IPS-20b (cell line): ENCODE results near the gene NCAPH2.
A peak's percentile ranks its signal among the peaks of the same experiment; 100 is the strongest.

ENCODE experiments used
- H3K27ac ChIP-seq: one replicate; pipeline ENCODE4 v1.5.1; 2013; ENCODE audit warnings: low read length
- H3K27me3 ChIP-seq: 2 replicates; pipeline ENCODE4 v1.6.1; 2013; ENCODE audit warnings: mild to moderate bottlenecking, low read length, inconsistent platforms; ENCODE audit not compliant: insufficient read depth
- H3K36me3 ChIP-seq: 2 replicates; pipeline ENCODE4 v1.6.1; 2013; ENCODE audit warnings: low read depth, mild to moderate bottlenecking, inconsistent platforms, low read length, moderate library complexity; ENCODE audit not compliant: insufficient read depth
- H3K4me1 ChIP-seq: 2 replicates; pipeline ENCODE4 v1.6.1; 2013; ENCODE audit warnings: mild to moderate bottlenecking, control low read depth, inconsistent platforms, low read length, moderate library complexity; ENCODE audit not compliant: insufficient read depth
- H3K4me3 ChIP-seq: 2 replicates; pipeline ENCODE4 v1.5.1; 2013; ENCODE audit warnings: mild to moderate bottlenecking, low read length, inconsistent platforms
- H3K9ac ChIP-seq: 2 replicates; pipeline ENCODE4 v1.6.1; 2013; ENCODE audit warnings: low read depth, mild to moderate bottlenecking, inconsistent platforms, low read length, moderate library complexity
- H3K9me3 ChIP-seq: 2 replicates; pipeline ENCODE4 v1.6.1; 2013; ENCODE audit warnings: mild to moderate bottlenecking, low read depth, low read length, inconsistent platforms; ENCODE audit not compliant: insufficient read depth

The NCAPH2 gene

GRCh38 chr22:50551160-50551752 lies 43.2 kb downstream of the NCAPH2 start:
- no peaks in the 10 kb centered on the region for H3K36me3 ChIP-seq
- no peak overlapping the region for H3K9ac ChIP-seq
- H3K27me3 ChIP-seq = no peaks in the 10 kb centered on the region
- H3K9me3 ChIP-seq = no peaks in the 10 kb centered on the region
- H3K4me3 ChIP-seq = no peak overlapping the region
- peaks cover 2% of the 10 kb centered on the region; the same call in 1 of the 2 replicates for H3K4me1 ChIP-seq
- no peak overlapping the region for H3K27ac ChIP-seq

- H3K36me3 ChIP-seq = no peaks in the 10 kb centered on the region
- 0 out of 2 replicates have a peak, but pooled peaks cover under 1% of the 10 kb centered on the region for H3K27me3 ChIP-seq
- no peak overlapping the region for H3K4me3 ChIP-seq
- H3K9ac ChIP-seq = no peak overlapping the region
- H3K27ac ChIP-seq = no peak overlapping the region
- peaks cover 2% of the 10 kb centered on the region; the same call in 1 of the 2 replicates for H3K4me1 ChIP-seq
- no peaks in the 10 kb centered on the region for H3K9me3 ChIP-seq
These were observed 45.3 kb downstream of the NCAPH2 start for GRCh38 chr22:50553310-50553709.

GRCh38 chr22:50556703-50557102 lies 48.7 kb downstream of the NCAPH2 start:
- H3K36me3 ChIP-seq = no peaks in the 10 kb centered on the region
- peaks cover 15% of the 10 kb centered on the region for H3K27me3 ChIP-seq
- peaks cover 2% of the 10 kb centered on the region; the same call in 1 of the 2 replicates for H3K4me1 ChIP-seq
- no peak overlapping the region for H3K9ac ChIP-seq
- no peak overlapping the region for H3K4me3 ChIP-seq
- H3K27ac ChIP-seq = no peak overlapping the region
- no peaks in the 10 kb centered on the region for H3K9me3 ChIP-seq

GRCh38 chr22:50560034-50560433 lies 52.0 kb downstream of the NCAPH2 start:
- H3K9me3 ChIP-seq = no peaks in the 10 kb centered on the region
- peaks cover 2% of the 10 kb centered on the region; the same call in 1 of the 2 replicates for H3K4me1 ChIP-seq
- H3K9ac ChIP-seq = no peak overlapping the region
- H3K4me3 ChIP-seq = no peak overlapping the region
- H3K27me3 ChIP-seq = peaks cover 34% of the 10 kb centered on the region
- H3K36me3 ChIP-seq = no peaks in the 10 kb centered on the region
- H3K27ac ChIP-seq = no peak overlapping the region

GRCh38 chr22:50561401-50562358 lies 53.7 kb downstream of the NCAPH2 start:
- H3K4me3 ChIP-seq = no peak overlapping the region
- H3K4me1 ChIP-seq = no peaks in the 10 kb centered on the region
- H3K27me3 ChIP-seq = peaks cover 38% of the 10 kb centered on the region
- H3K36me3 ChIP-seq = no peaks in the 10 kb centered on the region
- H3K27ac ChIP-seq = no peak overlapping the region
- no peaks in the 10 kb centered on the region for H3K9me3 ChIP-seq
- no peak overlapping the region for H3K9ac ChIP-seq

GRCh38 chr22:50562523-50563412 lies 54.7 kb downstream of the NCAPH2 start, which contains the start of gene SYCE3:
SYCE3 (minus strand) TSS chr22:50562919; CDS start chr22:50556405, 6,514 bp downstream.
- Histone ChIP-seq H3K36me3 (peaks cover 3% of the 10 kb centered on the region; the same call in 1 of the 2 replicates), H3K9me3 (no peaks in the 10 kb centered on the region), H3K27ac (no peak within 1 kb of the TSS), H3K4me3 (peak within 1 kb of the TSS; percentile 76), H3K27me3 (peaks cover 38% of the 10 kb centered on the region), H3K9ac (peak within 1 kb of the TSS; percentile 37; the same call in 1 of the 2 replicates), H3K4me1 (no peaks in the 10 kb centered on the region)

GRCh38 chr22:50563413-50564160 lies 55.6 kb downstream of the NCAPH2 start:
- Histone ChIP-seq H3K4me3 (peak overlapping the region; percentile 76), H3K27me3 (peaks cover 34% of the 10 kb centered on the region), H3K4me1 (no peaks in the 10 kb centered on the region), H3K9me3 (no peaks in the 10 kb centered on the region), H3K27ac (no peak overlapping the region), H3K36me3 (peaks cover 6% of the 10 kb centered on the region; the same call in 1 of the 2 replicates), H3K9ac (peak overlapping the region; percentile 37; the same call in 1 of the 2 replicates)

- Histone ChIP-seq H3K27ac (no peak overlapping the region), H3K9me3 (no peaks in the 10 kb centered on the region)
These were observed 56.3 kb downstream of the NCAPH2 start for GRCh38 chr22:50564289-50564688.

GRCh38 chr22:50567721-50568252 lies 59.8 kb downstream of the NCAPH2 start:
- H3K36me3 ChIP-seq = peaks cover 48% of the 10 kb centered on the region

More at GRCh38 chr22:50564289-50564688, 56.3 kb downstream of the NCAPH2 start:
- Histone ChIP-seq H3K36me3 (peaks cover 13% of the 10 kb centered on the region), H3K27me3 (peaks cover 31% of the 10 kb centered on the region), H3K9ac (no peak overlapping the region), H3K4me1 (no peaks in the 10 kb centered on the region), H3K4me3 (no peak overlapping the region)

GRCh38 chr22:50568626-50569025 lies 60.6 kb downstream of the NCAPH2 start:
- Histone ChIP-seq H3K36me3 (peaks cover 55% of the 10 kb centered on the region), H3K27me3 (peaks cover 18% of the 10 kb centered on the region), H3K9me3 (no peaks in the 10 kb centered on the region), H3K27ac (no peak overlapping the region), H3K4me3 (no peak overlapping the region), H3K4me1 (no peaks in the 10 kb centered on the region), H3K9ac (no peak overlapping the region)

More at GRCh38 chr22:50567721-50568252, 59.8 kb downstream of the NCAPH2 start:
- no peak overlapping the region for H3K9ac ChIP-seq
- no peak overlapping the region for H3K27ac ChIP-seq
- H3K9me3 ChIP-seq = no peaks in the 10 kb centered on the region
- H3K4me3 ChIP-seq = no peak overlapping the region
- no peaks in the 10 kb centered on the region for H3K4me1 ChIP-seq
- peaks cover 23% of the 10 kb centered on the region for H3K27me3 ChIP-seq
